Transverse colon (tissue), 4 donors: Measurements from ENCODE around the gene ACP3. TPM values are rescaled to one million over a fixed set of nuclear protein-coding genes. Genes with fewer than 3 reads are reported as not detected.

ENCODE experiments used
- DNase-seq: peaks from one replicate; pipeline ENCODE4 v3.0.0-alpha.2; 2019
- H3K27ac ChIP-seq, 4 donors: fragments of 200-600 bp; sonication (generic); 2 replicates each; pipeline ENCODE4 v1.5.1; 2016 to 2018; ENCODE audit warnings: inconsistent platforms in 4 of 4
- H3K27me3 ChIP-seq: fragments of 200-600 bp; sonication (generic); 2 replicates; pipeline ENCODE4 v1.5.1; 2017; ENCODE audit warnings: inconsistent platforms
- H3K36me3 ChIP-seq, 4 donors: fragments of 200-600 bp; sonication (generic); 2 replicates each; pipeline ENCODE4 v1.5.1; 2017 to 2019; ENCODE audit warnings: inconsistent platforms in 4 of 4
- H3K4me1 ChIP-seq, 4 donors: fragments of 200-600 bp; sonication (generic); 2 replicates each; pipeline ENCODE4 v1.5.1; 2017 to 2020; ENCODE audit warnings: inconsistent platforms in 4 of 4
- H3K4me3 ChIP-seq, 4 donors: fragments of 200-600 bp; sonication (generic); 1 replicate in 1 of 4; 2 replicates in 3 of 4; pipeline versions ENCODE4 v1.5.1 to v1.6.1; 2017 to 2019; ENCODE audit warnings: inconsistent platforms in 4 of 4
- H3K9me3 ChIP-seq, 2 donors: fragments of 200-600 bp; sonication (generic); 2 replicates each; pipeline ENCODE4 v1.5.1; 2017 to 2019; ENCODE audit warnings: inconsistent platforms in 2 of 2
- CTCF ChIP-seq, 5 experiments: fragments of 200-600 bp in 3 of 5; fragments of 450-650 bp in 2 of 5; sonication (generic) in 3 of 5; IDR thresholded peaks; 1 replicate in 2 of 5; 2 replicates in 3 of 5; pipeline ENCODE4 v1.5.1; 2016 to 2017; ENCODE audit warnings: antibody characterized with exemption in 5 of 5, inconsistent platforms in 3 of 5, mild to moderate bottlenecking in 2 of 5, moderate library complexity in 1 of 5
- EP300 ChIP-seq: sonication (generic); formaldehyde crosslinking; IDR thresholded peaks from one replicate; pipeline ENCODE4 v1.6.1; 2017; ENCODE audit warnings: antibody characterized with exemption, low read depth
- POLR2A ChIP-seq: fragments of 450-650 bp; IDR thresholded peaks from one replicate; pipeline ENCODE4 v1.6.1; 2016; ENCODE audit warnings: antibody characterized with exemption, mild to moderate bottlenecking, moderate library complexity
- POLR2AphosphoS5 ChIP-seq, 3 donors: sonication (generic); formaldehyde crosslinking; IDR thresholded peaks; one replicate each; pipeline ENCODE4 v1.6.1; 2016; ENCODE audit warnings: antibody characterized with exemption in 3 of 3
- WGBS, 2 donors: methylation state at CpG; one replicate each; pipeline ENCODE4 v1.1.5; 2018; ENCODE audit warnings: low coverage in 1 of 2; 5-methylcytosine and 5-hydroxymethylcytosine counted together
- in situ Hi-C, 4 donors: fragments of 200-750 bp; cut with MboI; loops; one replicate each; pipeline versions ENCODE4 v1.15.0 to v1.15.1; 2017; ENCODE audit warnings: low sequenced_read_pairs in 3 of 4, low pct_ligation_motif_present in 1 of 4, low pct_unique_long_range_greater_than_20kb in 1 of 4
- intact Hi-C: fragments of 100-400 bp; cut with DNase I; formaldehyde crosslinking; loops from one replicate; pipeline ENCODE4 v1.15.1; 2023; ENCODE audit warnings: low total_unique reads
- total RNA-seq, 4 donors: library from RNA; depleted of rRNA; stranded (reverse); fragments of >200 nt; gene quantifications; one replicate each; pipeline ENCODE4 v1.1.0, GENCODE V29; 2016

The ACP3 gene
- total RNA-seq, 4 donors from 2014 or later = 3.4 to 22.7 (median 7.6) TPM

GRCh38 chr3:132405609-132406299, 88.5 kb downstream of the ACP3 start:
- in situ Hi-C loops = loop anchor here in 1 of 4 donors (10.0 kb wide), 1 partner anchor 51 kb away; no protein-coding TSS in a partner anchor
- no peak overlapping the region for H3K4me3 ChIP-seq
- peaks cover 0 to 7% (median 1%) of the 10 kb centered on the region in 4 donors for H3K4me1 ChIP-seq
- DNase-seq = no peak
- no peaks in the 10 kb centered on the region for H3K36me3 ChIP-seq
- WGBS, 2 donors = 82% methylated on average over 3 to 4 of the region's 4 CpGs
- intact Hi-C loops = no loop called here
- no peaks in the 10 kb centered on the region for H3K9me3 ChIP-seq
- TF ChIP-seq EP300 (no peak), CTCF (IDR thresholded peaks at IDR 0.05) (no peak), POLR2A (no peak), POLR2AphosphoS5 (IDR thresholded peaks at IDR 0.05) (no peak)
- no peak overlapping the region for H3K27ac ChIP-seq
- H3K27me3 ChIP-seq = no peaks in the 10 kb centered on the region

GRCh38 chr3:132406587-132406986, 89.4 kb downstream of the ACP3 start:
- in situ Hi-C loops = loop anchor here in 1 of 4 donors (10.0 kb wide), 1 partner anchor 52 kb away; no protein-coding TSS in a partner anchor
- Histone ChIP-seq H3K9me3 (no peaks in the 10 kb centered on the region), H3K4me1 (peaks cover 0 to 7% (median 1%) of the 10 kb centered on the region in 4 donors), H3K4me3 (no peak overlapping the region), H3K27ac (no peak overlapping the region), H3K27me3 (no peaks in the 10 kb centered on the region), H3K36me3 (no peaks in the 10 kb centered on the region)
- WGBS, 2 donors = 88 to 100% methylated on average over 2 of the region's 2 CpGs
- intact Hi-C loops = no loop called here
- no peak for TF ChIP-seq POLR2A
- TF ChIP-seq CTCF (IDR thresholded peaks at IDR 0.05) = no peak
- no peak for TF ChIP-seq EP300
- TF ChIP-seq POLR2AphosphoS5 (IDR thresholded peaks at IDR 0.05) = no peak
- no peak for DNase-seq

- TF ChIP-seq EP300 = no peak
- TF ChIP-seq CTCF (IDR thresholded peaks at IDR 0.05) = no peak
- no peak for TF ChIP-seq POLR2AphosphoS5 (IDR thresholded peaks at IDR 0.05)
- no peak for TF ChIP-seq POLR2A
- no peak for DNase-seq
- H3K4me3 ChIP-seq = no peak overlapping the region
- no peaks in the 10 kb centered on the region for H3K27me3 ChIP-seq
- WGBS, 2 donors = 57 to 76% methylated on average over 2 of the region's 2 CpGs
- H3K4me1 ChIP-seq = peaks cover 0 to 7% (median 1%) of the 10 kb centered on the region in 4 donors
- no peaks in the 10 kb centered on the region for H3K9me3 ChIP-seq
- no peaks in the 10 kb centered on the region for H3K36me3 ChIP-seq
- H3K27ac ChIP-seq = no peak overlapping the region
- intact Hi-C loops (no loop called here), in situ Hi-C loops (loop anchor here in 1 of 4 donors (10.0 kb wide), 1 partner anchor 52 kb away; no protein-coding TSS in a partner anchor)
Measured at GRCh38 chr3:132407025-132407424, 89.8 kb downstream of the ACP3 start.

Other genes starting within 250 kb of the ACP3 start
- gene DNAJC13, start 100.1 kb downstream of the ACP3 start, total RNA-seq = 10 to 100 TPM; 44.9 to 68.1 (median 65.5) TPM